DND-41 (cell line): Measurements from ENCODE around the gene UNCX.
"Not testable (repeated sequence)": the region's sequence is repeated elsewhere in the genome, so short reads cannot be mapped to it uniquely, and the experiment has no call there.

Source experiments
- EZH2 ChIP-seq: IDR thresholded peaks from 3 replicates; pipeline ENCODE4 v1.6.1; 2012; ENCODE audit warnings: borderline replicate concordance, low read depth, mild to moderate bottlenecking, moderate library complexity, low read length, inconsistent platforms; ENCODE audit not compliant: severe bottlenecking
- TF ChIP-seq, protein P1 (sequence below): IDR thresholded peaks from 2 replicates; pipeline ENCODE4 v1.5.1; 2012; ENCODE audit warnings: borderline replicate concordance, low read length, moderate library complexity, mild to moderate bottlenecking; ENCODE audit not compliant: poor library complexity, severe bottlenecking; ENCODE audit errors: extremely low read depth

DNA sequence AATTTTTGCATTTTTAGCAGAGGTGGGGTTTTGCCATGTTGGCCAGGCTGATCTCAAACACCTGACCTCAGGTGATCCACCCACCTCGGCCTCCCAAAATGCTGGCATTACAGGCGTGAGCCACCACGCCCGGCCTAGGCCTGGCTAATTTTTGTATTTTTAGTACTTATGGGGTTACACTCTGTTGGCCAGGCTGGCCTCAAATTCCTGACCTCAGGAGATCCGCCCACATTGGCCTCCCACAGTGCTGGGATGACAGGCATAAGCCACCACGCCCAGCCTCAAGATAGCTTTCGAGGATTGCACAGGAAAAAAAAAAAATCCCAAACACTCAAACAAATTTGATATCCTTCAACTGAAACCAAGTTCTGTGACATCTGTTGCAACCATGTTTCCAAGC is 26.9 kb upstream of the UNCX start:
- TF ChIP-seq, protein P1, sequence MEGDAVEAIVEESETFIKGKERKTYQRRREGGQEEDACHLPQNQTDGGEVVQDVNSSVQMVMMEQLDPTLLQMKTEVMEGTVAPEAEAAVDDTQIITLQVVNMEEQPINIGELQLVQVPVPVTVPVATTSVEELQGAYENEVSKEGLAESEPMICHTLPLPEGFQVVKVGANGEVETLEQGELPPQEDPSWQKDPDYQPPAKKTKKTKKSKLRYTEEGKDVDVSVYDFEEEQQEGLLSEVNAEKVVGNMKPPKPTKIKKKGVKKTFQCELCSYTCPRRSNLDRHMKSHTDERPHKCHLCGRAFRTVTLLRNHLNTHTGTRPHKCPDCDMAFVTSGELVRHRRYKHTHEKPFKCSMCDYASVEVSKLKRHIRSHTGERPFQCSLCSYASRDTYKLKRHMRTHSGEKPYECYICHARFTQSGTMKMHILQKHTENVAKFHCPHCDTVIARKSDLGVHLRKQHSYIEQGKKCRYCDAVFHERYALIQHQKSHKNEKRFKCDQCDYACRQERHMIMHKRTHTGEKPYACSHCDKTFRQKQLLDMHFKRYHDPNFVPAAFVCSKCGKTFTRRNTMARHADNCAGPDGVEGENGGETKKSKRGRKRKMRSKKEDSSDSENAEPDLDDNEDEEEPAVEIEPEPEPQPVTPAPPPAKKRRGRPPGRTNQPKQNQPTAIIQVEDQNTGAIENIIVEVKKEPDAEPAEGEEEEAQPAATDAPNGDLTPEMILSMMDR = not testable (repeated sequence)
- not testable (repeated sequence) for TF ChIP-seq EZH2
